ENCODE data around the gene IL31.

Gene IL31

DNA sequence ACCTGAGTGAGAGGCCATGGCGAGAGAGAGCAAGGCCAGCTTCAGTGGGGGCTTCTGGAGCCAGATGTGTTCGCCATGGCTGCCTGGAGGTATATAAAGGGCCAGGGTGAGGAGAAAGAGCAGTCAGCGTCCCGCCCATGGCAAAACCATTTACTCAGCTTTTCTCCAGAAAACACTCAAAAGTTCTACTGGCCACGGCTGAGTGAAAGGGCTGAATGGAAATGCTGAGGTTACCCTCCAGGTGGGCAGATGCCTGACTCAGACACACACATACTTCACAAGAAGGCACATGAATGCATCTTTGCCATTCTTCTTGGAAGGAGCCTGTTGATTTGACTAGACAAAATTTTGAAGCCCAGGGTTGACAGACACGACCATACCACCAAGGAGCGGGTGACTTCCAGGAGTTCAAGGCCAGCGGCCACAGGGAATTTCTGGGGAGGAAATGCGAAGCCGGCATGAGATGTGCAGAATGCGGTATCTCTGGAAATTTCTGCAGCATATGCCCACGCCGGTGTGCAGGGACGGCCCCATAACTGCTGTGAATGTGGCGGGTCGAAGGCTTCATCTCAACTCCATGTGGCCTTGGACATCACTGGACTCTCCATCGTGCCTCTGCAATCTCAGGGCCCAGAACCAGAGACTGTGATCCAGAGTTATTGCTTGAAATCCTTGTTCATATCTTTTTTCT, at the start of gene IL31:
TSS of gene IL31 (minus strand) at position 67 of the 691 bp plus-strand sequence. CDS start at position 18, 49 bp downstream.
- DNase-seq: no peak
- Histone ChIP-seq H3K36me3 (no peaks in the 10 kb centered on the region), H3K4me3 (ENCODE audit: low read depth, low read length) (no peak within 1 kb of the TSS), H3K27me3 (ENCODE audit: insufficient read depth, low read depth, severe bottlenecking) (no peaks in the 10 kb centered on the region), H3K27ac (no peak within 1 kb of the TSS), H3K9me3 (ENCODE audit: severe bottlenecking) (no peaks in the 10 kb centered on the region)
- TF ChIP-seq, protein P1, sequence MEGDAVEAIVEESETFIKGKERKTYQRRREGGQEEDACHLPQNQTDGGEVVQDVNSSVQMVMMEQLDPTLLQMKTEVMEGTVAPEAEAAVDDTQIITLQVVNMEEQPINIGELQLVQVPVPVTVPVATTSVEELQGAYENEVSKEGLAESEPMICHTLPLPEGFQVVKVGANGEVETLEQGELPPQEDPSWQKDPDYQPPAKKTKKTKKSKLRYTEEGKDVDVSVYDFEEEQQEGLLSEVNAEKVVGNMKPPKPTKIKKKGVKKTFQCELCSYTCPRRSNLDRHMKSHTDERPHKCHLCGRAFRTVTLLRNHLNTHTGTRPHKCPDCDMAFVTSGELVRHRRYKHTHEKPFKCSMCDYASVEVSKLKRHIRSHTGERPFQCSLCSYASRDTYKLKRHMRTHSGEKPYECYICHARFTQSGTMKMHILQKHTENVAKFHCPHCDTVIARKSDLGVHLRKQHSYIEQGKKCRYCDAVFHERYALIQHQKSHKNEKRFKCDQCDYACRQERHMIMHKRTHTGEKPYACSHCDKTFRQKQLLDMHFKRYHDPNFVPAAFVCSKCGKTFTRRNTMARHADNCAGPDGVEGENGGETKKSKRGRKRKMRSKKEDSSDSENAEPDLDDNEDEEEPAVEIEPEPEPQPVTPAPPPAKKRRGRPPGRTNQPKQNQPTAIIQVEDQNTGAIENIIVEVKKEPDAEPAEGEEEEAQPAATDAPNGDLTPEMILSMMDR (IDR thresholded peaks at IDR 0.05; ENCODE audit: low read depth, low read length): no peak

GRCh38 chr12:122216445-122216844, 42.4 kb upstream of the IL31 start:
- no peaks in the 10 kb centered on the region for H3K9me3 ChIP-seq (ENCODE audit: severe bottlenecking)
- TF ChIP-seq, protein P1 (IDR thresholded peaks at IDR 0.05; ENCODE audit: low read depth, low read length): no peak
- H3K27me3 ChIP-seq (ENCODE audit: insufficient read depth, low read depth, severe bottlenecking): no peaks in the 10 kb centered on the region
- no peak overlapping the region for H3K4me3 ChIP-seq (ENCODE audit: low read depth, low read length)
- no peak for DNase-seq
- H3K27ac ChIP-seq: no peak overlapping the region
- H3K36me3 ChIP-seq: peaks cover 86% of the 10 kb centered on the region

DNA sequence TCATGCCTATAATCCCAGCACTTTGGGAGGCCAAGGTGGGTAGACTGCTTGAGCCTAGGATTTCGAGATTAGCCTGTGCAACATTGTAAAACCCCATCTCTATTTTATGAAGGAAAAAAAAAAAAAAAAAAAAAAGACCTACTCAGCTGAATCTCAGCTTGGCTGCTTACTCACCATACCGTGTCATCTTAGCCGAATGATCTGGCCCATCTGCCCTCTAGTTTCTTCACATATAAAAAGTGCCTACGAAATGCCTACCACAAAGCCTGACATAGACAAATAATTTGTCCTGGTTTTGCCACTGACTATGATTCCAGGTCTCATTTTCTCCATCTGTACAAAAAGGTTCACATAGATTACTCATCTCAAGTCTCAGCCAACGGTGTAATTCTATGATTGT, 41.8 kb upstream of the IL31 start:
- Histone ChIP-seq H3K4me3 (ENCODE audit: low read depth, low read length) (no peak overlapping the region), H3K27ac (no peak overlapping the region), H3K9me3 (ENCODE audit: severe bottlenecking) (no peaks in the 10 kb centered on the region), H3K36me3 (peaks cover 83% of the 10 kb centered on the region), H3K27me3 (ENCODE audit: insufficient read depth, low read depth, severe bottlenecking) (no peaks in the 10 kb centered on the region)
- TF ChIP-seq, protein P1 (IDR thresholded peaks at IDR 0.05; ENCODE audit: low read depth, low read length): no peak
- DNase-seq: no peak

GRCh38 chr12:122208073-122208820, 34.2 kb upstream of the IL31 start:
- Histone ChIP-seq H3K27ac (no peak overlapping the region), H3K27me3 (ENCODE audit: insufficient read depth, low read depth, severe bottlenecking) (peaks cover 9% of the 10 kb centered on the region), H3K36me3 (peaks cover 57% of the 10 kb centered on the region), H3K4me3 (ENCODE audit: low read depth, low read length) (no peak overlapping the region), H3K9me3 (ENCODE audit: severe bottlenecking) (no peaks in the 10 kb centered on the region)
- TF ChIP-seq, protein P1 (IDR thresholded peaks at IDR 0.05; ENCODE audit: low read depth, low read length): no peak
- DNase-seq: no peak

GRCh38 chr12:122207391-122207790, 33.4 kb upstream of the IL31 start:
- H3K27me3 ChIP-seq (ENCODE audit: insufficient read depth, low read depth, severe bottlenecking): peaks cover 9% of the 10 kb centered on the region
- TF ChIP-seq, protein P1 (IDR thresholded peaks at IDR 0.05; ENCODE audit: low read depth, low read length): no peak
- H3K27ac ChIP-seq: no peak overlapping the region
- H3K36me3 ChIP-seq: peaks cover 48% of the 10 kb centered on the region
- DNase-seq: no peak
- H3K9me3 ChIP-seq (ENCODE audit: severe bottlenecking): no peaks in the 10 kb centered on the region
- no peak overlapping the region for H3K4me3 ChIP-seq (ENCODE audit: low read depth, low read length)

All from WERI-Rb-1 (cell line).